ENCODE measurements around the gene LRP1B.

Gene LRP1B

GRCh38 chr2:140183056-140183765 lies 1947.6 kb downstream of the LRP1B start:
- CTCF ChIA-PET = no interaction called here
- TF ChIP-seq CTCF (IDR thresholded peaks at IDR 0.05; ENCODE audit: control extremely low read depth, extremely low read depth, low read depth, missing control alignments) = no peak
- POLR2A ChIA-PET = no interaction called here
- no peak for DNase-seq (ENCODE audit: extremely low spot score)

Measured in GM10248 (cell line).